HG03354 (cell line): ENCODE measurements around the gene ZKSCAN8.

Source experiments
- ATAC-seq: cut with Tn5 transposase; IDR thresholded peaks from one replicate; pipeline ENCODE4 v1.9.1; 2021; ENCODE audit warnings: mild to moderate bottlenecking; ENCODE audit not compliant: unreplicated experiment, poor library complexity, severe bottlenecking

ZKSCAN8 gene

DNA sequence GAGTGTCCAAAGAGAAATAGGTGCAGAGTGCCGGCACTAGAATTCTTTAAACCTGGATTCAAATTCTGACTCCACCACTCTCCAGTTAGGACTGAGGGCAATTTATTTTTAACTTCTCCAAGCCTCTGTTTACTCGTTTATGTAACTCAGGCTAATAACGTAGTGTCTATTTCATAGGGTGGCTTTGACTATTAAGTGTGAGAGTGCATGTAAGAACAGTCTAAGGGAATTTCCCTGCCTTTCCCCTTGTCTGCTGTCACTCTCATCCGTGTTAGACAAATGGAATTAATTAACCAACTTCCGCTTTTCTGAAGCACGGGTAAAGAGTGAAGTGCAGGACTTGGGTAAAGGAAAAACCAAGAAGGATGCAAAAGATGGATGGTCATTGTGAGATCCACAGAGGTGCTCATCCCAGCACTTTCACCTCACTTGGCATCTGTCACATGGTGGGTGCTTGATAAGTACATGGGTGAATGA, 4.1 kb upstream of the ZKSCAN8 start:
- ATAC-seq = peak; percentile 39

DNA sequence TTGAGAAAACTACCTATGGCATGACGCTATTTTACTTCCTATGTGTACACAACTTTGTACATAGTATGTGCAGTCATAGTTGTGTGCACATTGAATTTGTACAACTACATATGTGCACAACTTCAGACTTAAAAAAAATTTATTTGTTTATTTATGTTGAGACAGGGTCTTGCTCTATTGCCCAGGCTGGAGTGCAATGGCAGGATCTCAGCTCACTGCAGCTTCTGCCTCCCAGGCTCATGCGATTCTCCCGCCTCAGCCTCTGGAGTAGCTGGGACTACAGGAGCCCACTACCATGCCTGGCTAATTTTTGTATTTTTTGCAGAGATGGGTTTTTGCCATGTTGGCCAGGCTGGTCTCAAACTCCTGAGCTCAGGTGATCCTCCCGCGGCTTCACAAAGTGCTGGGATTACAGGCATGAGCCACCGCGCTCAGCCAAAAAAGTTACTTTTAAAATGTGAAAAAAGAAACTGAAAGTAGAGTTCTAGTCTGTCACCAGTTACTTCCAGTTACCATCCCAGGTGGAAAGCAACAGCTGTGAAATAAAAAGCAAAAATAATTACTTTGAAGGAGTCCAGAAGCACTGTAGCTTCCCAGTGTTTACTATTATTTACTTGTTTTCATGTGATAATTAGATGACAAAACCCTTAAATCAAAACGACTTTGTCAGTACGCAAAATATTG, 1.7 kb upstream of the ZKSCAN8 start:
- ATAC-seq = no peak

DNA sequence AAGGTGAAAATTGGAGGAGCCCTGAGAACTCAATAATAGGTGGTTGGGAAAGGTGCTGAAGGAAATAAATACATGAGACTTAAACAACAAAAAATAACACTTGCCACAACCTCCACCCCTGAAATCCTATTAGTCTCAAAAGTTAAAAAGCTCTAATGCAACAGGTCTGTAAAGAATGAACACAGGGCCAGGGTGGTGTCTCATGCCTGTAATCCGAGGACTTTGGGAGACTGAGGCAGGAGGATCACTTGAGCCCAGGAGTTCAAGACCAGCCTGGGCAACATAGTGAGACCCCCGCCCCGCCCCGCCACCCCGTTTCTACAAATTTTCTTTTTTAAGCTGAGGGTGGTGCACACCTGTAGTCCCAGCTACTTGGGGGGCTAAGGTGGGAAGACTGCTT, 1.1 kb upstream of the ZKSCAN8 start:
- ATAC-seq = no peak

DNA sequence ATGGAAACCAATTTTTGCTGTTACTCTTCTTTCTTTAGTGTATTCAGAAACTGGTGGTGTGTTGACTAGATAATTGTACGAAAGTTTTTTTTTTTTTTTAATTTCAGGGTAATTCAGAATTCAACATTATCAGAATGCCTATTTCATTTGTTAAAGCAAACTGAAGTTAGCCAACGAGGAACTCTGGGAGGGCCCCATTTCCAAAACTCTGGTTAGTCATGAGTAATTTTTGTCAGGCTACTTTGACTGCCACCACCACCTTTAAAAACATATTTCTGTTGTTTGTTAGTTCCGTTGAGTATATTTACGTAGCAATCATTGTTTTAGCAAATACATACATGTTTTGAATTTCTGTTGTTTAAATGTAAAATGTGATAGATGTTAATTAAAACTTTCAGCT, 763 bp downstream of the ZKSCAN8 start:
- no peak for ATAC-seq

DNA sequence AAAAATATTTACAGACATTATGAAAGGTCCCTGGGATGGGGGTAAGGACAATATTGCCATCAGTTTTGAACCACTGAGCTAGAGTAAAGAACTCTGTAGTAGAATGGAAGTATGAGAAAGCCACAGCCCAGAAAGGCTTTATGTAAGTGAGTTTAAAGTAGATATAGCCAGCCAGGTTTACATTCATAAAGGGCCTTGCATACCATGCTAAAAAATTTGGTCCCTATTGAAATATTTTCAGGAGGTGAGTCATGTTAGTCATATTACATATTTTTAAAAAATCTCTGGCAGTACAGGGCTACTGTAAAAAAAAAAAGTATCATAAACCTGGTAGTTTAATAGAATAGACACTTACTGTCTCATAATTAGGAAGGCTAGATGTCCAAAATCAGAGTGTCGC, 3.5 kb downstream of the ZKSCAN8 start:
- ATAC-seq = no peak

DNA sequence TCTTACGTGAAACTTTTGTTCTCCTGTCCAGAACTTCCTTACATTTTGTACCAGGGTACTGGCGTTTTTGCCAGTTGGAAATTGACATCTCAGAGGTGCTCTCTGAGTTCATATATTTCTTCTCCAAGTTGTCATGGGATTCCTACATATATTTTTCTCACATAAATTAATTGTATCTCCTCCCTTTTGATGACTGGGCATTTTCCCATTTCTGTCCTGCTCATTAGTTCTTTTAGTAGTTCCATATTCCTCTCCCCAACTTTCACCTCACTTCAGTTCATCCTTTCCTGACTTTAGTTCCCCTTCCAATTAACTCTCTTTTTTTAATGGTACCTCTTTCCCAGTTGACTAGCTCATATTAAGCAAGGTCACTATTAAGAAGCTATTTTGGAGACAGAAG, 10.8 kb downstream of the ZKSCAN8 start:
- no peak for ATAC-seq

DNA sequence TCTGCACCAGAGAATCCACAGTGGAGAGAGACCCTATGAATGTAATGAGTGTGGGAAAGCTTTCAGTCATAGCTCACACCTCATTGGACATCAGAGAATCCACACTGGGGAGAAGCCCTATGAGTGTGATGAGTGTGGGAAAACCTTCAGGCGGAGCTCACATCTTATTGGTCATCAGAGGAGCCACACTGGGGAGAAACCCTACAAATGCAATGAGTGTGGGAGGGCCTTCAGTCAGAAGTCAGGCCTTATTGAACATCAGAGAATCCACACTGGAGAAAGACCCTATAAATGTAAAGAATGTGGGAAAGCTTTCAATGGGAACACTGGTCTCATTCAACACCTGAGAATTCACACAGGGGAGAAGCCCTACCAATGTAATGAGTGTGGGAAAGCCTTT, 11.9 kb downstream of the ZKSCAN8 start:
- no peak for ATAC-seq

DNA sequence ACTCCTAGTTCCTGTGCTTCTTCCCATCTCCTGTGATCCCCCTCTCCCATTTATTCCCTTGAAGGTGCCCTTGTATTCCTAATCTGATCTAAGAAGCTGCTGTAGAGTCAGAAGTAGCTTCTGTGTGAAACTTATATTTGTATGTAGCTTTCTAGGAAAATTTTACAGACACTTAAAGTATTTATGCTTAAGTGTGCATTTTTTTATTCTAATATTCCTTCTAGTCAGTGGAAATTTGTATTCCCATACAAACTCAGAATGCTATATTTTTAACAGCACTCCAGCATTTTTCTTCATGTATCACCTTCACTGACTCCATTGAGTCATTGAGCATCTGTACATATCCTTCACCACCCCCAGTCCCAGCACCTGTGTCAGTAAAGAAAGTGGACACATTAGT, 12.7 kb downstream of the ZKSCAN8 start:
- no peak for ATAC-seq

DNA sequence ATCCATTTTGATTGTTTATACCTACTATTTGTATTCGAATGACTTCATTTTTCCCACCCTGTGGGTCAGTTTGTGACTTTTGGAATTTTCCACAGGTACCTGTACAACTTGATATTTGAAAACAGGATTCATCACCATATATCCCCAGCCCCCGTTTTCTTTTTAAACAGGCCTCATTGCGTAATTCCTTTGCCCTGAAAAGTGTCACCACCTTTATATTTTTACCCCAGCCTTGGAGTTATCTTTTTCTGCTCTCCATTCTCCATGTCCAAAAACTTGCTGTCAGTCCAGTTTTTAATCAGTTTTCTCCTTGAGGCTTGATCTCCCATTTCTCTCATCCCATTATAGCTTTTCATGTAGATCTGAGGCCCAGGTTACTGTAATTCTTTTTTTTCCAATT, 16.6 kb downstream of the ZKSCAN8 start:
- no peak for ATAC-seq

DNA sequence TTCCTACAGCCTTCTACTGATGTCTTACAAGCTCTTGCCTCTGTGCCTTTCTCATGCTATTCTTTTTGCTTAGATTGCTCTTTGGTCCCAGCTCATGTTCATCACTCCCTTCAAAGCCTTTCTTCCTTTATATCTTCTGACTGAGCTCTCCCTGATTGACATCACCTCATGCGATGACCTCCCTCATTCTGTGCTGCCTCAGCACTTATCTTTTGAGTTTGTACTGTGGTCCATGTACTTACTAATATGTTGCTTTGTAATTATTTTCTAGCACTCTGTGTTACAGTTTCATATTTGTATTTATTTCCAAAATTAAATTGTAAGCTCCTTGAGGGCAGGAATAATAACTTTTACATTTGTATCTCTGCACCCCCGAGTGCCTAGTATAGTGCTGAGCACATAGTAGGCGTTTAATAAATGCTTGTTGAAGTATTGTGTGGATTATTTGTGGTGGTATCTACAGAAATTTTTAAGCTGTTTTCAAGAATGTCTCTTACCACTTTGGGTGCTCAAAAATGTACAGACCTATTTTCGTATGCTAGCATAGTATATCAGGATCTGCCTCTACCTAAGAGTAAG, 17.4 kb downstream of the ZKSCAN8 start:
- ATAC-seq = no peak

DNA sequence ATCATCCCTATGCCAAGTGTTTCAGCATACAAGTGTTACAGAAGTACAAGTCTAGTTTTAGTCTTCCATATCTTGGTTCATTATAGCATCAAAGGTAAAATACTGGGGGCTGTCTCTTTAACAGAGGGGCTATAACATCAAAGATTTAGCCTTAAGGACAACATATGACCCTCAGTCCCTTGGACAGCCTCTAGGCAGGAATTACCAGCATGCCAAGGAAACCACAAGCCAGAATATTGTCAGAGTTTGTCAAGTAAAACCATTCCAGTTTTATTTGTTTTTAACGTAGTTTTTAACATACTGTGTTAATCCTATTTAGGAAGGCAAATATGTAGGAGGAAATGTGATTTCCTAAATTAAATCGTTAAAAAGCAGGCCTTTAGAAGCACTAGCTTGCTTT, 18.6 kb downstream of the ZKSCAN8 start:
- no peak for ATAC-seq

DNA sequence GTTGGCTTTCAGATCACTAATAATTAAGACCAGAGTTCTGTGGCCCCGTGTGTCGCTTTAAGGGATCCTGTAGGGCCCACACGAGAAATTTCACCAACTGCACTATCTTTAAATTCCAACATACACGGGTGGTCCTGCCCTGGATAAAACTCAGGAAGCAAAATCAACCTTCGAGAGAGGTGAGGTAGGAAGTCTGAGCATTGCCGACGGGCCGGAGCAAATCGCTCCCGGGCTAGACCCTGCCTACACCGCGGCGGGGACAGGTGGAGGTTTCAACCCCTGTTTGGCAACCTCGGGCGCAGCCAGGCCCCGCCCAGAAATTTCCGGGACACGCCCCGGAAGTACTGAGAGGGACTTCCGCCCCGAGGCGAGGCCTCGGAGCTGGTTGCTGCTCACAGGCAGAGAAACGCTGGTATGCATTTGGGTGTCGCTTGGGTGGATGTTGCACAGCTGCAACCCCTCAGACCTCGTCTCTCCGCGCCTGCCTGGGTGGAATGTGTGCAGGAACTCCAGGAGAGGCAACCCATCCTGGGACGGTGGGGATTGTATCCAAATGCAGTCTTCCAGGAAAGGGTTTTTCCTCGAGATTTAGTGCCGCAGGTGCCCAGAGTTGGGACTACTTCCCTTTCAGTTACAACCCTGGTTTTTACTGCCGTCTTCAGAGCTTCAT, 19.9 kb downstream of the ZKSCAN8 start:
- ATAC-seq = peak; percentile 97

DNA sequence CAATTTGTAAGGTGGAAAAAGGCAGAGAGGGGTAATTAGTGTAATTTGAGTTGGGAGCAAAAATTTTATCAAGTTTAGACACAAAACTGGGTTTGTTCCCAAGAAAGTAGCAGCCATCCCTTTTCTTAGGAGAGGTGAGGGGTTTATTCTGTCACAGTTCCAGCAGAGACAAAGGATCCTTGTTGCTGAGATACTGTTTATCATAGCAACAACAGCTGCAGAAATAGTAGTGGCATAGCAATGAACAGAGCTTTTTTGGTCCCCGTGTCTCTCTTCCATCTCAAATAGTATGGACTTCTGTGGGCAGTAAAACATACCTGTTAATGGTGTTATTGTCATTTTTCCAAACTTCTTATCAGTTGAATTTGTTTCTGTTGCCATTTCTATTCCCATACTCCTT, 23.9 kb downstream of the ZKSCAN8 start:
- ATAC-seq = no peak

DNA sequence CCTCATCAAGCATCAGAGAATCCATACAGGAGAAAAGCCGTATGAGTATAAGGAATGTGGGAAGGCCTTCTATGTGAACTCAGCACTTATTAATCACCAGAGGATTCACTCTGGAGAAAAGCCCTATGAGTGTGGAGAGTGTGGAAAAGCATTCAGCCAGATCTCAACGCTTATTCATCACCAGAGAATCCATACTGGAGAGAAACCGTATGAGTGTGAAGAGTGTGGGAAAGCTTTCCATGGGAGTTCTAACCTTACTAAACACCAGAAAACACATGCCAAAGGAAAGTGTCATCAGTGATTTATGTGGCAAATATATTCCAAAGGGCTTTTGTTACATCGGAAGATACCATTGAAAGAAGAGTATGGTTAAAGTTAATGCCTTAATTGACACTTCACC, 25.4 kb downstream of the ZKSCAN8 start:
- no peak for ATAC-seq

DNA sequence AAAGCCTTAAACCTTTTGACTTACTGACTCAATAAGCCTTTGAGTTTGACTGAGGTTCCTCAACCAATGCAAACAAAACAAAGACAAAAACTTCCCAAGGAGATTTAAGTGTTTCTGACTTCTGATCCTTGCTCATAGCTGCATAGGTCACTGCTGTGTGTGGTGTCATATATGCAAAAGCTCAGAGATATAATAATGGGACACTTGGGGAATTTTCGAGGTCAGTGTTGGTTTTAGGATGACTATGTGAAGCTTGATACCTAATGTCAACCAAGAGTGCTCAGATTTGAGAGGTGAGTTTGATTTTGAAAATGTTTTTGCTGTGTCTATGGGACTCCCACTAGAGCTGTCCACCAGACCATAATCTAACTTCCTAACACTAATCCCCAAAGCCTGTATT, 26.2 kb downstream of the ZKSCAN8 start:
- ATAC-seq = no peak

DNA sequence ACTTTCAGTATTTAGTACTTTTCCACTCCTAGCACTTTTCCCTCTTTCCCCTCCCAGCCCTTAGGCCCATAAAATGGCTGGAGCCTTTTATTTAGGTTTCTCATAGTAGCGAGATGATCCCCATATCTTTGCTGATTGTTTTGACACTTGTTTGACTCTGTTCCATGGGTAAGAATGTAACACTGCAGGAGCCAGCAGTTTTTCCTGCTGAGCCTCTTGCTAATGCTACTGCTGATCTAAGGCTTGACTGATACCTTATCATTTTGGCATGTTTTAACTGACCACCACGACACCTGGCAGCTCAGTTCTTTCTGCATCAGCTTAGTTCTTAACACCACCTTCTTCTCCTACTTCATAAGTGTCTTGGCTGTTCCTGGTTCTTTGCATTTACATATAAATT, 29.6 kb downstream of the ZKSCAN8 start:
- ATAC-seq = no peak

DNA sequence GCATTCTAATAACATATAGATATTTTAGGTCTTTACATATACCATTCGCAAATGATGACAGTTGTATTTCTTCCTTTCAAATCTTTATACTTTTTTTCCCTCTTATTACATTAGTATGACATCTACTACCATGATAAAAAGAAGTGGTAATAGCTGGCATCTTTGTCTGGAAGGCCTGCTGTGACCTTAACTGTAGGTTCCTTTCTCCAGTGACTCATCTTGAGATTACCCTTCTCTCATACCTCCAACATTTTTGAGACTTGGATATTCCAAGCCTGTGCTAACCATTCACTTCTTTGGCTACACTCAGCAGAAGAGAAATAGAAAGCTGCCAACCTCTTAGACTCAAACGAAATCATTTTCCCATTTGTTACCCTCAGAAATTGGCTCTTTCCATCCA, 30.3 kb downstream of the ZKSCAN8 start:
- no peak for ATAC-seq

DNA sequence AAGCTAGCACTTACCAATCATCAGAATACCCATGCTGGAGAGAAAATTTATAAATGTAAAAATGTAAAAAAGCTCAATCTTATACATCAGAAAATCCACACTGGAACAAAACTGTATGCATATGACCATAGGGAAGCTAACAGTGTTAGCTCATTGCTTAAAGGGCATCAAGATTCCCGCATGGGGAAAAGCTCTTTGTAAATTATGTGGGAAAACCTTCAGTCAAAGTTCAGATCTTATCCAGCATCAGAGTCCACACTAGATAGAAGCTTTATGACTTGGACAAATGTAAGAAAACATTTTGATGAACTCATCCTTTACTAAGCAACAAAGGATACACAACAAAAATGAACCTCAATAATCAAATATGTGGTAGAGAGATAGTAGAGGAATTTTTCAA, 34.7 kb downstream of the ZKSCAN8 start:
- ATAC-seq = no peak

DNA sequence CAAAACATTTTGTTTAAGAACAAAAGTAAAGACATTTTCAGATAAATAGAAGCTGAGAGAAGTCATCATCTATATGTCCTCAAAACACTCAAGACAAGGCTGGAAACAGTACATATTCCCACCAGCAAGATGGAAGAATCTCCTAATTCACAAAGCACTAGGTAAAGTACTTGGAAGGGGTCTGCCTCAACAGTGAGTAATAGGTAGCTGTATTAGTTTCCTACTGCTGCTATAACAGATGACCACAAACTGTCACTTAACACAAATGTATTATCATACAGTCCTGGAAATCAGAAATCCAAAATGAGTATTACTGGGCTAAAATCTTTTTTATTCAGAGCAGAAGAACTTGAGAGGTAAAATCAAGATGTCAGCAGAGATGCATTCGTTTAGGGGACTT, 40.6 kb downstream of the ZKSCAN8 start:
- ATAC-seq = no peak

DNA sequence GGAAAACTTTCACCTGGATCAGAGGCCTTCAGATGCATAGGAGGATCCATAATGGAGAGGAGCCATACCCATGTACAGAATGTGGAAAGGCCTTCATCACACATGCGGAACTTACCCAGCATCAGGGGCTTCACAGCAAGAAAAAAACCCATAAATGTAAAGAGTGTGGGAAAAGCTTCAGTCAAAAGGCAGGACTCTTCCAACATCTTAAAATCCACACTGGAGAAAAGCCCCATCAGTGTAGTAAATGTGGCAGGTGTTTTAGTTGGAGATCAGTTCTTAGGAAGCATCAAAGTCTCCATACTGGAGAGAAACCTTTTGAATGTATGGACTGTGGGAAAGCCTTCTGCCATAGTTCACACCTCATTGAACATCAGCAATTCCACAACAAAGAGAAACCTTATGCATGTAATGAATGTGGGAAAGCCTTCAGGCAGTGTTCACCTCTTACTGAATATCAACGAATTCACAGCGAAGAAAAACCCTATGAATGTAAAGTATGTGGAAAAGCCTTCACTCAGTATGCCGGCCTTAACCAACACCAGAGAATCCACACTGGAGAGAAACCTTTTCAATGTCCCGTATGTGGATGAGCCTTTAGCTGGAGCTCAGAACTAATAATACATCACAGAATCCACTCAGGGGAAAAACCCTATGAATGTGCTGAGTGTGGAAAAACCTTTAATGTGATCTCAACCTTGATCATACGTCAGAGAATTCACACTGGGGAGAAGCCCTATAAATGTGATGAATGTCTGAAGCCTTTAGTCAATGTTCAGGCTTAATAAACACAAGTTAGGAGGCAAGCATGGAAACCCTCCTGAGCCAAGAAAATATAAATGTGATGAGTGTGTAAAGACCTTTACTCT, 46.7 kb downstream of the ZKSCAN8 start:
- no peak for ATAC-seq
